Stimulated activated CD4-positive, alpha-beta T cell treated with anti-CD3 and anti-CD28 coated beads, Interleukin-1b, Interleukin-23, amount 100 ng/mL, for 48 hours (primary cell): ENCODE results near the gene SAMD4A.
"Not testable (repeated sequence)": the region's sequence is repeated elsewhere in the genome, so short reads cannot be mapped to it uniquely, and the experiment has no call there.

Experiments
- DNase-seq: peaks from one replicate; pipeline ENCODE4 v3.0.0-alpha.2; 2020

SAMD4A gene

DNA sequence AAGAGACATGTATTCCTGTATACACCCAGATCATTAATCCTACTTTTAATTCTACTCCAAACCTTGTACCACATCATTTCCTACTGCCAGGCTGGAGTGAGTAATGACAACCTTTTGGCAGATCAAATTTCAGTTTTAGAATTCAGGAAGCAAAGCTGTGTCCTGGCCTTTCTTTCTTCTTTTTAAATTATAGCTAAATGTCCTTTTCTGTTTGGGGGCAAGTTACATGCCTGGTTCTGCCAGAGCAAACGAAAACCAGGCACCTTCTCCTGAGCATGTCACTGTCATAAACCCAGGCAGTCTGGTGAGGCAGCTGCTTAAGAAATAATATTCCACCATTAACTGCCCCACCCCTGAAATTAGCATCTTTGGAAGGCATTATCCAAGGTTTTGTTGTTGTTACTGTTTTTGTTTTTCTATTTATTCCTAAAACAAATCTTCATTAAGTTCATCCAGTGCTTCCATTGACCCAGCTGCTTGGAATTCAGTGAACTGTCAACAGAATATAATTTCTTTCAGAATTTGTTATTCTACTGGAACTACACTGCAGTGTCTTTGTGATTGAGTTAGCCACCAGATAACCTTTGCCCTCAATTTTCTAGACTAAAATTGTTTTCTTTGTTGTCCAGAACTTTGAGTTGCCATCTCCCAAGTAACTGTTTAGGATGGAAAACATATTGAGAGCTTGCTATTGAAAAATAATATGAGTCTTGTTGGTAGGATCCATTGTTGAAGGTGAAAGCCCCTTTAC lies 33.2 kb downstream of the SAMD4A start:
- DNase-seq = no peak

DNA sequence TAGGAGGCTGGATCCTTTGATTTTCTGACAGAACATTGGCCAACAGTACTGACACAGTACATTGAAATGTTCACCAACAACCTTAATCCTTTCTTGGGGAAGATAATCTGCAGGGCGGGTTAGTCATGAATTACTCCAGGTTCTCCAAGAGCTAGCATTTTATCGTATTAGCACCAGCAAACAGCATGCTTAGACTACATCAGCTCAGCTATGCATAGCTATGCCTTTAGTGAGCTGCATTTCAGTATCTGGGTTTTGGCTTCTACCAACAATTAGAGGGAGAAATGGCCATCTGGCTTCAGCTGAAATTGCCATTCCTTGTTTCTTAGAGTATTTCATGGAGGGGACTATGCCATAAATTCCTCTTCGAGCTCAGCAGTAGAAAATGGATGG lies 33.8 kb downstream of the SAMD4A start:
- no peak for DNase-seq

GRCh38 chr14:54603362-54603761 lies 36.4 kb downstream of the SAMD4A start:
- no peak for DNase-seq

- no peak for DNase-seq
These were observed 39.2 kb downstream of the SAMD4A start for GRCh38 chr14:54606178-54606577.

DNA sequence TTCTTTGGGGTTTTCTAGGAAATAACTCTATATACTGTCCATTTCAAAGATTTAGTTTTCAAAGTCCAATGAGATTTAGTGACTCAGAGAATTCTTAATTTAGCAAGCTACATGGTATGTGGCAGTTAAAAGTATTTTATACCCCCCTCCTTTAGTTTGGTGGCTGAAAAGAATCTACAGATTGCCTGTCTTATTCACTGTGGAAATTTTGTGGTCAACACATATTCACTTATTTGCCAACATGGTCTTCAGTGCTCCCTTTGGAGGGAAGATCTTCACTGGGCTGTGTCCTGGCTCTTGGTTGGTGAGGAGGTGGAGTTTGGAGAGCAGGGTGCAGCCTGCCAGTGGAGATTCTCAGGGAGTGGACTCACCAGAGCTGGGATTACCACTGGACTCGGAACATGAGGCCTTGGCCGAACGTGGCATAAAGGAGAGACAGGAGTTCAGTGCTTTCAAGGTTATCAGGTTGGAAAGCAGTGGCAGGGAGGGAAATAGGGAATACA lies 39.8 kb downstream of the SAMD4A start:
- DNase-seq = no peak

DNA sequence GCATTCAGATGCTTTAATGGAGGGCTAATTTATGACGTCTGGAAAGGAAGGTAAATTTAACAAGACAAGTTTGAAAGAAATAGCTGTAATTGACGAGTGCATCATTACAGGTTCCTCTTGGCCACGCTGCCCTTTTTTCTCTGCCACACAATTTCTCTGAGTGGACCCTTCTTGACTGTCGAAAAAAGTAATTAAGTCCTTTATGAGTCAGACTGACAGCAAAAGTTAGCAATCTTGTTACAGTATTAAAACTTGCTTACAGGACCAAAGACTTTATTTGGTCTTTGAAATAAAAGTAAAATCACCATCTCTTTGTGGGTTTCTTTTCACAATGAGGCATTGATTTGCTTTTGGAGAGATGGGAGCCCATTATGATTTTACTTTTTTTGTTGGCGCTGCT lies 42.6 kb downstream of the SAMD4A start:
- DNase-seq = no peak

DNA sequence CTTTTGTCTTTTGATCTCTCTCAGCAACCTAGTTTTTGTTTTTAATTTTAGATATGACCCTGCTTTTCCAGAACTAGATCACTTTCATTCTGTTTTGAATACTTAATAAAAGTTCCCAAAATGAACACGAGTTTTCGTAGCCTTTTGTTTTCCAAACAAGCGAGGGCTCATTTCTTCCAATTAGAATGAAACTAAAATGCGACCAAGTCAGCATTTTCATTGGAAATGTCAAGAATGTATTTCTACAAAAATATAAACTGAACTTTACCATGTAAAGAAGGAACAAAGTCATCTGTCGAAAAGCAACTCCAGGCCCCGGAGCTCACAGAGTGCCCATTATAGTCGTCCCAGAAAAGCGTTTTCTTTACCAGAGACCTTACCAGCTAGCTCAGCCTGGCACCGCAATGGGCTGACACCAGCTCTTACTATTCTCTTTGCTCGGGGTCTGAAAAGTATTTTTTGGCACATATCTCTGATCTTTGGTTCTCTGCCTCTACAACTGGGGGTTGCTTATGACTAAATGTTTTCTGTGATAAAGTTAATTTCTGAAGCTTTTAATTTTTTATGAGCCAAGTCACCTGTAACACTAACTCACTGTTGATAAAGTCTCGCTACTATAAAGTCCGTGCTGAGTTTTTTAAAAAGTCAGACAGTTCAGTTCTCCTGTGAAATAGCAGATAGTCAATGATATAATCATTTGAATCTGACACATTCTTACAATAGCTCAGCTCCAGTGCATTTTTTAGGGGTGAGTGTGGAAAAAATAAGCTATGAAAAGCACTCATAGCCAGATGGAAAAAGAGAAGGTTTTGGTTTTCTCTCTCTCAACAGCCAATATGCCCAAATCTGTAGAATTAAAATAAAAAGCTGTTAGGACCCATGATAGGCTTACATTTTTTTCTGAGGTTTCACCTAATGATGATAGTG lies 43.4 kb downstream of the SAMD4A start:
- DNase-seq = no peak

GRCh38 chr14:54614296-54614695 lies 47.4 kb downstream of the SAMD4A start:
- no peak for DNase-seq

DNA sequence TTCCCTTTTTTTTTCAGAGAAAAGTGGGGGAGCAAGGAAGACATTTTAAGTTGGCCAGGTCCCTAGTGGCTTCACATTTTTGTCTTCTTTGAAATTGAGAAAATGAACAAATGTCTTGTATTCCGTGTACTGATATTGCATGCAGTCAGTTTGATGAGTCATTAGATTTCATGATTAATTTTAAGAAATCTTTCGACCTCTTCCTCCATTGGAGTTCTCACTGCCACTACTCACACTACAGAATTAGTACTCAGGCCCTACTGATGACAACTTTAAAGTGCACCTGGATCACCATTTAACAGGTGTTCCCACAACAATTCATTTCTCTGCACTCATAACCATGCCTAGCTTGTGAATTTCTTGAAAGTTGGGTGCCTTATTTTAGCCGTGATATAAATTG lies 50.5 kb downstream of the SAMD4A start:
- no peak for DNase-seq

DNA sequence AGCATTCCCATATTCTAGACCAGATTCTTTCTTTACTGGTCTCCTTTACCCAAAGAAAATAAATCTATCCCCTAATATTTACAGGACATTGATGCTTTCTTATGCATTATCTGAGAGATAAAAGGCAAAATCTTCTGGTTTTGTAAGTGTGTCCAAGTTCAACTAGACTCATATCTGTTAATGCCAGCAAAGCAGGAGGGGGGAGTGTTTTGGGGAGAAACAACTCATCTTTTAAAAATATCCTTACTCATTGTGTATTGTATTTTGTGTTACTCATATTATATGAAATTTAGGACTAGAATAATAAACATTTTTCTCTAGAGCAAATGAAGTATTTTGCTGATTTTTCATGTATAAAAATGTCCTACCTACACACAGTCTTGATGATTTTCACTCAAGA lies 54.8 kb downstream of the SAMD4A start:
- DNase-seq = no peak

DNA sequence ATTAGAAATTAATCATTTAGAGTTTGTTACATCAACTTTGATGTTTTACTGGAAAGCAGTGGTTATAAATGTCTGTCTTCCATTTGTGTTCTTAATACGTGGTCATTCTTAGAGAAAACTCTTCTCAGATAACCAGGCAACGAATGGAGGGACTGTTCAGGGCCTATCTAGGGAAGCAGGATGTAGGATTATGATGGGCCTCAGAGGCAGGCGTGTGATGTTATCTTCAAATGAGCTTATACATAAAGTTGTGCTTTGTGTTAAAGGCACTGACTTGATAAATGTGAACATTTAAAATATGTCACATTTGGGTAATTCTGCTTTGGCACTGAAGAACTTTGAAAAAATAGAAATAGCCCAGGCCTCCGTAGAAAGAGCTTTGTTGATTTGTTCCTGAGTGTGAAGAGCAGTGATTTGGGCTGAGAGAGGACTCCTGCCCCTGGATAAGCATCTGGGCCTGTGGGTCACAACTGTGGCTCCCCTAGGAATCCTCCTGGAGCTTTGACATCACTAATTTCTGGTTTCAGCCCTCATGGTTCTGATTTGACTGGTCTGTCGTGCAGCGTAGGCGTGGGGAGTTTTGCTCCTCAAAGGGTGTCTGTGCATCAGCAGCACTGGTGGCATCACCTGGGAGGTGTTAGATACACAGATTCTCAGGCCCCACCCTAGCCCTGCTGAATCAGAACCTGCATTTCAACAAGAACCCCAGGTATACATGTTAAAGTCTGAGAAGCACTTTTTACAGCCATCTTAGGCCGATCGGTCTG lies 55.4 kb downstream of the SAMD4A start:
- peak; percentile 77 for DNase-seq

GRCh38 chr14:54623279-54624004 lies 56.5 kb downstream of the SAMD4A start:
- no peak for DNase-seq

DNA sequence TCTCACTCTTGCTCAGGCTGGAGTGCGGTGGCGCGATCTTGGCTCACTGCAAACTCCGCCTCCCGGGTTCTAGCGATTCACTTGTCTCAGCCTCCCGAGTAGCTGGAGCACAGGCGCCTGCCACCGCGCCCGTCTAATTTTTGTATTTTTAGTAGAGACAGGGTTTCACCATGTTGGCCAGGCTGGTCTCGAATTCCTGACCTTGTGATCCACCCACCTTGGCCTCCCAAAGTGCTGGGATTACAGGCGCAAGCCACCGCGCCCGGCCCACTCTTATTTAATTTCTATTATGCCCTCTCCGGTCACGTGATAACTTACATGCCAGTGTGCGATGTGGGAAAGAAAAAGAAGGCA lies 57.1 kb downstream of the SAMD4A start:
- not testable (repeated sequence) for DNase-seq

- DNase-seq = no peak
These were observed 58.2 kb downstream of the SAMD4A start for GRCh38 chr14:54625112-54625511.

- DNase-seq = no peak
These were observed 60.3 kb downstream of the SAMD4A start for GRCh38 chr14:54627219-54627539.

GRCh38 chr14:54627540-54628363 lies 60.8 kb downstream of the SAMD4A start:
- DNase-seq = peak; percentile 24

DNA sequence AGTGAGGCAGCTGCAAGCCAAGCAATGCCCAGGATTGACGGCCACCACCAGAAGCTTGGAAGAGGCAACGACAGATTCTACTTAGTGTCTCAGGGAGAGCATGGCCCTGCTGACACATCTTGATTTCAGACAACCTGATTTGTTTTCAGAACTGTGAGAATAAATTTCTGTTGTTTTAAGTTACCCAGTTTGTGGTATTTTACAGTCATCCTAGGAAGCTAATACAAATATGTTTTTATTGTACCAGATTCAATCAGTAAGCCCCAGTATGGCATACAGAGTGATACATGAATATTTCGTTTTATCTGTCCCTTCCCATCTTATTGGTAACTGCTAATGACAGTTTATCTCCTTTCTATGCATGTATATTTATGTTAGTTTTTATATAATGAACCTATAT lies 62.3 kb downstream of the SAMD4A start:
- no peak for DNase-seq

- no peak for DNase-seq
These were observed 62.9 kb downstream of the SAMD4A start for GRCh38 chr14:54629635-54630360.

DNA sequence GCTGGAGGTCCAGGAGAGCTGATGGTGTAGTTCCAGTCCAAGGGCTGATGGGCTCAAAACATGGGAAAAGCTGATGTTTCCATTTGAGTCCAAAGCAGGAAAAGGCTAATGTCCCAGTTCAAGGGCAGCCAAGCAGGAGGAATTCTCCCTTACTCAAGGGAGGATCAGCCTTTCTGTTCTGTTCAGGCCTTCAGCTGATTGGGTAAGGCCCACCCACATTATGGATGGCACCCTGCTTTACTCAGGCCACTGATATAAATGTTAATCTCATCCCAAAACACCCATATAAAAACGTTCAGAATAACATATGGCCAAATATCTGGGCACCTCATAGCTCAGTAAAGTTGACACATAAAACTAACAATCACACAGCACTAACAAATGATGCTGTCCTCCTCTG lies 64.1 kb downstream of the SAMD4A start:
- no peak for DNase-seq

- no peak for DNase-seq
These were observed 65.5 kb downstream of the SAMD4A start for GRCh38 chr14:54632452-54632851.

DNA sequence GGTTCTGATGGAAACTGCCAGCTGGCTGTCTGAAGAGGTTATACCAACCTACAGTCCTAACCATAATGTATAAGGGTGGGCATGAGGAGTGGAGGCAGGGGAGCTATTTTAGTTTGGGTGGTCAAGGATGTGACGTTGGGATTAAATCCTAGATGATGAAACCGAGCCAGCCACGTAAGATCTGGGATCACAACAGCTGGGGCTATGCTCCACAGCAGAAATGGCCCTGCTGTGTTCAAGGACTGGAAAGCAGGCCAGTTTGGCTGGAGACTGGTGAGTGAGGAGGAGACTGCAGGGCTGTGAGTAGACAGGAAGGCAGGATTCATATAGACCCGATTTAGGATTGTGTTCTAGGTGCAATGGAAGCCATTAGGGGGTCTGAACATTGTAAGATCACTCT lies 66.1 kb downstream of the SAMD4A start:
- DNase-seq = no peak
